ENCODE data around the gene PHACTR2.

Gene PHACTR2

GRCh38 chr6:143699430-143699825, 21.7 kb downstream of the PHACTR2 start:
- no peaks in the 10 kb centered on the region for H3K27me3 ChIP-seq (ENCODE audit: insufficient read depth, poor library complexity, severe bottlenecking)
- H3K4me3 ChIP-seq (replicated peaks; ENCODE audit: insufficient read depth, low read length): no peak overlapping the region
- TF ChIP-seq SPI1 (IDR thresholded peaks at IDR 0.05; ENCODE audit: borderline replicate concordance, low read depth): no peak
- TF ChIP-seq, protein P1, sequence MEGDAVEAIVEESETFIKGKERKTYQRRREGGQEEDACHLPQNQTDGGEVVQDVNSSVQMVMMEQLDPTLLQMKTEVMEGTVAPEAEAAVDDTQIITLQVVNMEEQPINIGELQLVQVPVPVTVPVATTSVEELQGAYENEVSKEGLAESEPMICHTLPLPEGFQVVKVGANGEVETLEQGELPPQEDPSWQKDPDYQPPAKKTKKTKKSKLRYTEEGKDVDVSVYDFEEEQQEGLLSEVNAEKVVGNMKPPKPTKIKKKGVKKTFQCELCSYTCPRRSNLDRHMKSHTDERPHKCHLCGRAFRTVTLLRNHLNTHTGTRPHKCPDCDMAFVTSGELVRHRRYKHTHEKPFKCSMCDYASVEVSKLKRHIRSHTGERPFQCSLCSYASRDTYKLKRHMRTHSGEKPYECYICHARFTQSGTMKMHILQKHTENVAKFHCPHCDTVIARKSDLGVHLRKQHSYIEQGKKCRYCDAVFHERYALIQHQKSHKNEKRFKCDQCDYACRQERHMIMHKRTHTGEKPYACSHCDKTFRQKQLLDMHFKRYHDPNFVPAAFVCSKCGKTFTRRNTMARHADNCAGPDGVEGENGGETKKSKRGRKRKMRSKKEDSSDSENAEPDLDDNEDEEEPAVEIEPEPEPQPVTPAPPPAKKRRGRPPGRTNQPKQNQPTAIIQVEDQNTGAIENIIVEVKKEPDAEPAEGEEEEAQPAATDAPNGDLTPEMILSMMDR (IDR thresholded peaks at IDR 0.05; ENCODE audit: insufficient read depth, low read length): no peak
- TF ChIP-seq POLR2AphosphoS5 (IDR thresholded peaks at IDR 0.05; ENCODE audit: low read depth): no peak
- no peak for TF ChIP-seq GABPA (IDR thresholded peaks at IDR 0.05; ENCODE audit: low read depth)
- no peak for TF ChIP-seq REST (IDR thresholded peaks at IDR 0.05; ENCODE audit: insufficient replicate concordance, low read depth)
- H3K27ac ChIP-seq (replicated peaks): no peak overlapping the region
- DNase-seq (ENCODE audit: low read depth in 1 of 2, low spot score in 1 of 2): no peak

- no peak for TF ChIP-seq GABPA (IDR thresholded peaks at IDR 0.05; ENCODE audit: low read depth)
- TF ChIP-seq, protein P1 (IDR thresholded peaks at IDR 0.05; ENCODE audit: insufficient read depth, low read length): no peak
- Histone ChIP-seq H3K27me3 (ENCODE audit: insufficient read depth, poor library complexity, severe bottlenecking) (no peaks in the 10 kb centered on the region), H3K4me3 (replicated peaks; ENCODE audit: insufficient read depth, low read length) (no peak overlapping the region), H3K27ac (replicated peaks) (no peak overlapping the region)
- no peak for DNase-seq (ENCODE audit: low read depth in 1 of 2, low spot score in 1 of 2)
These were observed 23.1 kb downstream of the PHACTR2 start for GRCh38 chr6:143700684-143701348.

DNA sequence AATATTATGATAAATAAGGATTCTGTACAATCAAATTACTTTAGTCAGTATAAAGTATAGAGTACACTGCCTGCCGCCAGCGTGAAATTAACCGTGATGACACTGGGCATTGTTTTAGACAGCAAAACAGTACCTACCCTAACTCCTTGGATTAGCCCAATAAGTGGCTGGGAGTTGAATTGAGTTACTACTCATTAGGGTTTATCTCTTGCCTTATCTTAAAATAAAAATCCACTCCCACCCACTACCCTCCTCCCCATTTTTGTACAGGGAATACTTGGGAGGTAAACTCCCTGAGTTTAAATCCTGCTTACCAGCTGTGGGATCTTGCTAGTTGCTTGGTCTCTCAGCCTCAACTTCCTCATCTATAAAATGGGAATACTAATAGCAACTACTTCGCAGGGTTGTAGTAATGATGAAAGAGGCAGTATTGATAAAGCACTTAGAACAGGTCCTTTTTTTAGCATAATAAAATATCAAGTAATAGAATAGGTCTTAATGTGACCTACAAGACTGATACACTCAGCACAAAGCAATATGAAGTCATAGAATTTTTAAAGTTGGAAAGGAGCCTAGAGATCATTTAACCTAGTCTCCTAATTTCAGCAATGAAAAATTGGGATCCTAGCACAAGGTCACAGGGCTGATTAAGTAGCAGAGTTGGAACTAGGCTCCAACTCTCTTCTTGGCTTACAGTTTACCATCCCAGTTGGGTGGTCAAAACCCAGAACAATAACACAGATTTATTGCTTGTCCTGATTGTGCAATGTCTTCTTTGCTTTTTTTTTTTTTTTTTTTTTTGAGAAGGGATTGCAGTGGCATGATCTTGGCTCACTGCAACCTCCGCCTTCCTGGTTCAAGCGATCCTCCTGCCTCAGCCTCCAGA, 23.8 kb downstream of the PHACTR2 start:
- DNase-seq (ENCODE audit: low read depth in 1 of 2, low spot score in 1 of 2): no peak
- Histone ChIP-seq H3K27ac (replicated peaks) (no peak overlapping the region), H3K27me3 (ENCODE audit: insufficient read depth, poor library complexity, severe bottlenecking) (no peaks in the 10 kb centered on the region)

More for the DNA sequence above, 23.8 kb downstream of the PHACTR2 start:
- no peak overlapping the region for H3K4me3 ChIP-seq (replicated peaks; ENCODE audit: insufficient read depth, low read length)
- no peak for TF ChIP-seq REST (IDR thresholded peaks at IDR 0.05; ENCODE audit: insufficient replicate concordance, low read depth)
- no peak for TF ChIP-seq SPI1 (IDR thresholded peaks at IDR 0.05; ENCODE audit: borderline replicate concordance, low read depth)
- TF ChIP-seq POLR2AphosphoS5 (IDR thresholded peaks at IDR 0.05; ENCODE audit: low read depth): no peak
- TF ChIP-seq, protein P1 (IDR thresholded peaks at IDR 0.05; ENCODE audit: insufficient read depth, low read length): no peak
- TF ChIP-seq GABPA (IDR thresholded peaks at IDR 0.05; ENCODE audit: low read depth): no peak

Measured in HL-60 (cell line).